ENCODE results near the gene LMOD3.

LMOD3 gene

GRCh38 chr3:69122403-69122802, at the start of gene LMOD3:
Gene LMOD3, minus strand, starts transcription at chr3:69122595. Its CDS starts 209 bp downstream, at chr3:69122386.
- no peak for DNase-seq

- no peak for DNase-seq
These were observed 49.7 kb upstream of the LMOD3 start for GRCh38 chr3:69172058-69172457.

- DNase-seq, result no peak
These were observed 44.1 kb upstream of the LMOD3 start for GRCh38 chr3:69166446-69166845.

DNA sequence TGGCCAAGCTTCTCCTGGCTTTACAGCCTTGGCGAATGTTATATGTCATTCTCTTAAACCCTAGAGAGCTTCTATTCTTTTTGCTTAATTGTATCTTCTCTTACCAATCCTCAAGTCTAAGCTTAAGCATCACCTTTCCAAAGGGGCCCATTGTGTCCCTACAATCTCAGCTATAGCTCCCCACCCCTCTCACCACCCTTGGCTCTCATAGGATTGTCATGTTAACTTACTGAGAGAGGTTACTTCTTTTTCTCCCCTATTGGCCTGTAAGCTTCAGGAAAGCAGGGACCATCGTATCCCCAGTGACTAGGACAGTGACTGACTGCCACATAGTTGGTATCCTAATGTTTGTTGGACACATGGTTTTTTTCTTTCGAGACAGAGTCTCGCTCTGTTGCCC, 43.3 kb upstream of the LMOD3 start:
- no peak for DNase-seq

DNA sequence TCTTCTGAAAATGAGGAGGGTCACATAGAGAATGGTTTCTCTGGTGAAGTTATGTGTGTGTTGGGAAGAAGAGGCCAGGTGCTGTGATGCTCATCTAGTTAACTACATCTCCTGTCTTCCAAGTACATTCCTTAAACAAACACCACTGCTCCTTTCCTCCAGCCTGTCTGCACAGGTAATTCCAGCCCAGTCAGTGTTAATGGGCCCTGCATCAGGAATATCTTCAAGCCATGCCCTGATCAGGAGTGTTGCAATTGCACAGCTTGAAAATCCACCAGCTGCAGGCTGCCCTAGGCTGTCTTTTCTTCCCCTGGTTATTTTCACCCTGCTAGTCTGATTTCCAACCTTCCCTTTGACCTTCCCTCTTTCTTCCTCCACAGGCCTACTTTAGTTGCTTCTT, 41.9 kb upstream of the LMOD3 start:
- DNase-seq, result no peak

DNA sequence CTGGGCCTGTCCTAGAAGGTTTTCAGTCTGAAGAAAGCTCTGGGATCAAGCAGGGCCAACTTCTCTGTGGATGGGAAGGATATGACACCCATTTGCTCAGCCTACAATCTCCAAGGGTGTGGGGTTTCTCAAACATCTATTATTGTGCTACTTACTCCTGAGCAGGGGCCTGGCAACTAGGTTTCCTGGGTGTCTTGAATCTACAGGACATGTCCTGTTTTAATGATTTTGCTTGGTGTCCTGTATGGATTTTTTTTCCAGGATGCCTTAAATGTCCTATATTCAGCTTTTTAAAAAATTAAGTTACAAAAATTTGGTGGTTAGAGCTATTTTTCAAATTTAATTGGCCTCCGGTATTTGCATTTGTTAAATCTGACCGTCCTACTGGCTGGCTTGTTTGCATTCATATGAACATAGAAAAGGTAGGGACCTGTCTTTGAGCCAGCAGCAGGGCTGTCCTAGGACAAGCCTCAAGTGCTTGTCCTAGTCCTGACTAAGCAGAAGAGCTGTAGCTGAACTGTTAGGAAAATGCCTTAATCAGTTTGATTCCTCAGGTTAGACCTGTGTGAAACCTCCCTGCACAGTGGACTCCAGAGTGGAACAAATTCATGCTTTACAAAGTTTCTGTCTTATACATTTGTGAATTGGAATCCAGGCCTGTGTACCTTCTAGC, 40.0 kb upstream of the LMOD3 start:
- no peak for DNase-seq

DNA sequence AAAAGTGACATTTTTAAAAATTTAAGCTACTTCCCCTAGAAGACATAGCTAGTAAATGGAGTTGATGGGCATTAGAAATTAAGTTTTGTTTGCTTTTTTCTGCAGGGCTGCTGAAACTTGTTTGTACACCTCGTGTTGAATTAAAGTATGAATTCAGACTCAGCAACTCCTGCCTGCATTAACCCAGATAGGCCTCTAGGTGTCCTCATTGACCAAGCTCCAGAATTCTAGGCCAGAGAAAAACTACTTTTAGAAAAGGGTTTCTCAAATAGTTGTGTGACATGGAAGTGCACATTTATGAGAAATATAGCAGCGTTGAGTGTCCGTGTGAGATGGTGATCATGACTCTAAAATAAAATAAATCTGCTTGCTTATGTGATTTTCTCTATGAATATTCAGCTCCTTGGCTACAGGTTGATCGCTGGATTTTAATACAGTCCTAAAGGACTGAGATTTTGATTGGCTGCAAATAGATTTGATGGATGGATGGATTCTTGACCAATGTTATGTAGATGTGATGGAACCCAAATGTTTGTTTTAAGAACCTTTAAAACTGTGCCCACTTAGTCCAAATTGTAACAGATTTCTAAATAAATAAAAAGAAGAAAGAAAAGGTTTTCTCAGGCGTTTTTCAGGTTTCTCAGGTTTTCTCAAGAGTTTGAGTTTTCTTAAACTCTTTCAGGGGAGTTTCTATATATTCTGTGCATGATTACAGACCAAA, 39.4 kb upstream of the LMOD3 start:
- DNase-seq, result peak; percentile 17

DNA sequence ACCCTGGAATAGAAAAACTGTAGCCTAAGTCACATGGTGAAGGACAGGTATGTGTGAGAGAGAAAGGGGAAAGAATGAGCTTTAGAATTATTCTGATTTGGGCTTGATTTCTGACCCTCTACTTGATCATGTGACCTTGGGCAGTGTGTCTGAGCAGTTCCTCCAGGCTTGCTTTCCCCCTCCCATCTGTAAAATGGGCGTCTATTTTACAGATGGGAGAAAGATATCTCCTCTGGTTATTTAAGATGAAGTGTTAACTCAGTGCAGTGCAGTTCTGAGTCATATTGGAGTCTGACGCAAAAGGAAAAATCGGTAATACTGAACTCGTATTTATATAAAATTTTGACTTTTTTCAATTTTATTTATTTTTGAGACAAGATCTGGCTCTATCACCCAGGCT, 38.1 kb upstream of the LMOD3 start:
- DNase-seq, result no peak

GRCh38 chr3:69160107-69160506, 37.7 kb upstream of the LMOD3 start:
- DNase-seq, result no peak

DNA sequence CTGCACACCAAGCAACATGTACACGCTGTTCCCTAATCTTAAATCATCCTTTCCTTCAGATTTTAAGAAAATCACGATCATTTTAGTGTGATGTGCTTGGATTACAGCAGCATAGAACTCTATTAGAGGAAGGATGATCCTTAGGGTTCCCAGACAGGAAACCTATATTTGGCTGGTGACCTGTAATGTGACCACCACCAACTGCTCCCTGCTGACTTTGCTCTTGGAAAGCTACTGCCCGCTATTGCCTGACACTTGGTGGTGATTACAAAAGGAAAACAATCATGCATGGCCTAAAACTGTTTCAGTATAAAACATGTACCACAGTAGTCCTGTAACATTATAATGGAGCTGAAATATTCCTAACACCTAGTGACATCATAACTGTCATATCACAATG, 27.2 kb upstream of the LMOD3 start:
- no peak for DNase-seq

GRCh38 chr3:69145688-69146087, 23.3 kb upstream of the LMOD3 start:
- DNase-seq, result no peak

DNA sequence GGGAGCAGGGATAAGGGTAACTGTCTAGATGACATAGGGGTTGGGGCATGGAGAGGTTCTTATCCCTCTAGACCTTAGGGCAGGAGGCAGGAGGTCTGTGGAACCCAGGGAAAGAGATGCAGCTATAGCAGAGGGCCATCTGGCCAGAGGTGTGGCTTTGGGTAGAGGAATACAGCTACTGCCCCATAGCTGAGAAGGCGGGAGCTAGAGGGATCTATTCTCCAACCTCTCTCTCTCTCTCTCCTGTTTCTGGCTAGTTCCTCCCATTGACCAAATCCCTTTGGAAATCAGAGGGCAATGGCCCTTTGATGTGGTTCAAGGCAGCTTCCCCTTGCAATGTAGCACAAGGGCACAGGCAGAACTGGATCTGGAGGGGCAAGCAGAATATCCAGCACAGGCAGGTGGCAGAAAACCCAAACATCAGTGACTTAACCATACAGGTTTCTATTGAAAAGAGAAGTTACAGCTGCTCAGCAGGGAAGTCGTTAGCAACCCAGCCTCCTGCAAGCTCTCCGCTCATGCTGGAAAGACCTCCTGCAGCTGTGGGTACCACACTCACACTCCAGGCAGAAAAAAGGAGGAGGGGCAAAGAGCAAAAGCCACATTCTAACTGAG, 22.3 kb upstream of the LMOD3 start:
- no peak for DNase-seq

DNA sequence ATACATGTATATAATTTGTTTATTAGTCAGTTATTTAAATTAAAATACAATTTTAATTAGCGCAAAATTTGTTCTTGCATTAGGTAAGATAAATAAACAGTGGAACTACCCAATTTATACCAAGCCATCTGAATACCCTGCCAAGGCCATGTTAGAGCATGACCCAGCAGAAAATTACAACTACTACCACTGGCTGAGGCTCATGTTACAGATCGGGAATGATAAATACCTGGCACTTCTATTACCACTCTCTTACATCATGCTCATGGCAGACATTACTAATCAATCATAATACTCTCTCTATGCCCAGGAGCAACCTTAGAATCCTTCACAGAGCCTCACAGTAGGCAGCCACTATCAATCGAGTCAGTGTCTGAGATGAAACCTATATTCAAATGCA, 21.2 kb upstream of the LMOD3 start:
- no peak for DNase-seq

DNA sequence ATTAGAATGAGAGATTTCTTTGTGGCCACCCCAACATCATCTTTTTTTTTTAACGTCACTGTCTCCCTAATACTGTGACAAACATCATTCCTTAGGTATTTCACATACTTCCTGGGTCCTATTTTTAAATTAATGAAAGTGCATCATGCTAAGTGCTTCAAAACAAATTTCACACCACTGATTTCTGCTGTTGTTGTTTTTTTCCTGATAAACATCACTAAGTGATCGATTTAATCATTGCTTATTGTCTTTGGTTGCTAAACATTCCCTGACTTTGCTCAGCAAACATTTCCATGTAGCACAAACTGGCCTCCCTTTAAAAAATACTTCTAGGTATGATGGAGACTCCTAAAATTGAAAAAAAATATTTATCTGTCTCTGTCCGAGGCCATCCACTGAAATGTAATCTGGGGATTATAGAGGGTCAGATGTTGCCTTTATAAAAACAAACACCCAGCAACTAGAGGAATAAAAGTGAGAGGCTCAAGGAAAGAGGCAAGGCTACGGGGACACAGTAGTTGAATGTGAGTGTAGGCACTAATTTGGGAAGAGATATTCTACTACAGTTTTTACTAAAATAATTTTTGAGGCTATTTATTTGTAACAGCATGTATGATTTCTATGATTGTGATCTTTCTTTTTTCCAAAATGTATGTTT, 20.5 kb upstream of the LMOD3 start:
- no peak for DNase-seq

GRCh38 chr3:69142090-69142489, 19.7 kb upstream of the LMOD3 start:
- DNase-seq, result no peak

DNA sequence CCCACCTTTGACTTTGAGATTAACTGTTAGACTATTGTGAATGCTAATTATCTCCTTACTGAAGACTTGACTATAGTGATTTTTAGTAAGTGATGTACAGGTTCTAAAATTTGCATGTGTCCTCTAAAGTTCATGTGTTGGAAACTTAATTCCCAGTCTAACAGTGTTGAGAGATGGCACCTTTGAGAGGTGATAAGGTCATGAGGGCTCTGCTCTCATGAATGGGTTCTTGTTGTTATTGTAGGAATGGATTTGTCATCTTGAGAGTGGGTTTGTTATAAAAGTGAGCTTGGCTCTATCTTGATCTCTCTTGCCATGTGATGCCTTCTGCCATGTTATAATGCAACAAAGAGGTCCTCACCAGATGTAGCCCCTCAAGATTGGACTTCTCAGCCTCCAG, 18.9 kb upstream of the LMOD3 start:
- no peak for DNase-seq

DNA sequence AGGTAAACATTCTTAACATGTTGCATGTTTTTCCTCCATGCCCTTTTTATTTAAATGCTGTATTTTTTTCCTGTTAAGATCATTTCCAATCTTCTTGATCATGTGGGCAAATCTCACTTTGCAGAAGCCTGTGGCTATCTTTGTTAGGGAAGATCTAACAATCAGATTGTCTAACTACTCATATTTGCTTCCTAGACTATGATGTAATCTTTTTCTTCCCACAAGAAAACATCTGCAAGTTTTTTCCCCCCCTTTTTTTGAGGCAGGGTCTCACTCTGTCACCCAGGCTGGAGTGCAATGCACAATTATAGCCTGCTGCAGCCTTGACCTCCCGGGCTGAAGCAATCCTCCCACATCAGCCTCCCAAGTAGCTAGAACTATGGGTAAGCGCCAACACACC, 15.0 kb upstream of the LMOD3 start:
- DNase-seq, result no peak

- DNase-seq, result no peak
These were observed 14.6 kb upstream of the LMOD3 start for GRCh38 chr3:69137005-69137404.

DNA sequence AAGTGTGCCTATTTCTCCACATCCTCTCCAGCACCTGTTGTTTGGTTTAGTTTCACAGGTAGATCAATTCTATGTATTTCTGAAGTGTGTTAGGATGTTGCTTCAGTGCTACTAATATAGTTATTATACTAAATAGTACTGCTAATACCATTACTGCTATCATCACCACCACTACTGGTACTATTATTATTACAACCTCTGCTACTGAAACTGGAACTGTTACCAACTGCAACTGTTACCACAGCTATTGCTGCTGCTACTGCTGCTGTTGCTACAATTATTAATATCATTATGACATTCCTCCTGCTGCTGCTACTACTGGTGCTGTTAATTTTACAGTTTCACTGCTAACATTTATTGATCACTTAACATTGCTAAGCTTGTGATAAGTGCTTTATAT, 8.3 kb upstream of the LMOD3 start:
- DNase-seq, result no peak

GRCh38 chr3:69129531-69129930, 7.1 kb upstream of the LMOD3 start:
- no peak for DNase-seq

DNA sequence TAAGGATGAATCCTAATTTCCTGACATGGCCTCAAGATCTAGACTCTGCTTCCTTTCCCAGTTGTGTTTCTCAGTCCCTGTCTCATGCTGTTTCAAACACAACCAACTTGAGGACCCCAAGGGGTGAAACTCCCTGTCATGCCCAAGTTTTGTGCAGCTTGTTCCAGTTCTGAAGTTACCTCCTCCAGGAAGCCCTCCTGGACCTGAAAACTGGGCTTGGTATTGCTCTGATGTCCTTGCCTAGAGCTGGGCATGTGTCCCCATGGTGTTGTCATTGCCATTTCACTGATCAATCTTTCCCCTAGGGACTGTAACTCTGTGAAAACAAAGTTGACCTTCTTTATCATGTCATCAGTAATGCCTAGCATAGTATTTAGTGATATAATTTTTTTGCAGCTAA, 6.1 kb upstream of the LMOD3 start:
- DNase-seq, result no peak

GRCh38 chr3:69126999-69127398, 4.6 kb upstream of the LMOD3 start:
- DNase-seq, result no peak

DNA sequence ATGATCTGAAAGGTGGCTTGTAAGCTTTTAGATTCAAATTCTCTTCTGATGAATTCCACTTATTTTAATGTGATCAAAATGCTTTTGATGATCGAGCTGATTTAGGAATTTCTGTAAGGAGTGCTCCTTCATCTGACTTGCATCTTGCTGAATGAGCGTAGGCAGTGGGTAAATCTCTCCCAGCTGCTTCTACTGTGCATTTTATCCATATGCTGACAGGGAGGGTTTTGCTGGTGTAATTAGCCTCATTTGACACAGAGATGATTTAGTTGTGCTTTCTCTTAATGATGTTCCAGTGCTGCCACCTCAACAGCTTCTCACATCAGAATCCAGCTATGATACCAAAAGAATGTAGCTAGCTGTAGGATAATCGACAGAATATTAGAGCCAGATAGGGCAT, 3.8 kb upstream of the LMOD3 start:
- no peak for DNase-seq

GRCh38 chr3:69121950-69122349, 445 bp downstream of the LMOD3 start:
- no peak for DNase-seq

Measured in stimulated activated CD4-positive, alpha-beta T cell treated with anti-CD3 and anti-CD28 coated beads, Interleukin-2, amount 100 ng/mL, for 48 hours (primary cell).